GM19455 (cell line): ENCODE data around the gene SLC43A3.

Experiments
- ATAC-seq: cut with Tn5 transposase; IDR thresholded peaks from one replicate; pipeline ENCODE4 v1.9.1; 2021; ENCODE audit not compliant: unreplicated experiment

SLC43A3 gene

DNA sequence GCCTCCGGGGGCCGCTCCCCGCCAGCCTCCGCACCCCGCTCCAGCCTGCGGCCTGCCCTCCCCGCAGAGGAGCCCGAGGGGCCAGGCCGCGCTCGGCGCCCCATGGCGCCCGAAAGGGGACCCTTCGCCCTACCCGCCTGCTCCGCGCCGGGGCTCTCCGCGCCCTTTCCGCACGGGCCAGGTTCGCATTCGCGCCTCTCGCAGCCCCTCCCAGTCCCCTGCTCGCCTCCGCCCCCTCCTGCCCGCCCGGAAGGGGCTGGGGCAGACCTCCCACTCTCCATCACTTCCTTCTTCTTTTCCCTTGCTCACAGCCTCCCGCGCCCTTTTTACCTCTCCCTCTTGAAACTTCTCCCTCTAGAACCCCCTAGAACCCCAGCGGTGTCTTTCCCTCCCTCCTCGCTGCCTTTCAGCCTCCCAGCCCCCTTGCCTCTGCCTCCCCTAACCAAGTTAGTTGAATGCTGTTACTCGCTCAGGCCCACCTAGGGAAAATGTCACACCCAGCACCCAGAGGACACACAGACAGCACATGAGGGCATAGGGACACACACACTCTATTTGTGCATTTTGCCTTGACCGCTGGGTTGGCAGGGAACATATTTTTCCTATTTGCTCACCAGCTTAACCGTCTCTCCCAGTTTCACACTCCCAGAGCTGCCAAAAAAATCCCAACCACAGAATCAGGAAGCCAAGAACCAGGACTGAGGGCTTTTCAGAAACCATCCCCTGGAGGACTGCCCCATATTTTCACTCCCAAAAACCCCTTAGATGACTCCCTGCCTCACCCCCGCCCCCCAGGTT, at the start of gene SLC43A3:
SLC43A3 (minus strand) TSS at position 193 of the 798 bp plus-strand sequence. CDS start 949 bp downstream, outside the sequence.
- ATAC-seq: peak; percentile 65

GRCh38 chr11:57476047-57476756, 49.3 kb upstream of the SLC43A3 start:
- peak; percentile 46 for ATAC-seq

DNA sequence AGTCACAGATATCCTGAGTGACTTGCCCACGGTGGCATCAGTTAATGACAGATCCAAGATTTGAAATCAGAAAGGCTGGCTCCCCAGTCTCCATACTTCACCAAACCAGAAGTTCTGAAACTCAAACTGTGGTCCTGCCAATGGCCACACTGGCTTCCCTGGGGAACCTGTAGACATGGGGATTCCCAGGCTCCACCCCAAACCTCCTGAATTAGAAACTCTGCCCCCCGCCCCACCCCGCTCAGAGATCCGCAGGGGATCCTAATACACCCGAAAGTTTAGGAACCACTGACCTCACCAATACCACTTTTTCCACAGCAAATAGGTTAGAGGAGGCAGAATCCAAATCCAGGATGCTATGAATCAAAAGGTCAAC, 48.7 kb upstream of the SLC43A3 start:
- ATAC-seq: no peak

- ATAC-seq: no peak
Observed at GRCh38 chr11:57475191-57475590, 48.3 kb upstream of the SLC43A3 start.

DNA sequence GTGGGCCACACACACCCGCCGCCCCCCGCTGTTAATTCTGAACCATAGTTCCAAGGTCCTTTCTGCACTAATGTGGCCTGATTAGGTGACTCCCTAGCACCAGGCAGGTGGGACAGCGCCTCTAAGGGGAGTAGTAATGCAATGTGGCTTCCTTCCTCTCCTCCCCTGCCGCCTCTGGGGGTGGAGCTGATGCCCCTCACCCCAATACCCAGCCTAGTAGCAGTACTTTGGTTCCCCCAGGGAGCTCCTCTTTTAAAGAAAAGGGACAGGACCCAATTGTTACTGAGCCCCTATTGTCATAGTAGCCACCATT, 47.8 kb upstream of the SLC43A3 start:
- ATAC-seq: no peak

DNA sequence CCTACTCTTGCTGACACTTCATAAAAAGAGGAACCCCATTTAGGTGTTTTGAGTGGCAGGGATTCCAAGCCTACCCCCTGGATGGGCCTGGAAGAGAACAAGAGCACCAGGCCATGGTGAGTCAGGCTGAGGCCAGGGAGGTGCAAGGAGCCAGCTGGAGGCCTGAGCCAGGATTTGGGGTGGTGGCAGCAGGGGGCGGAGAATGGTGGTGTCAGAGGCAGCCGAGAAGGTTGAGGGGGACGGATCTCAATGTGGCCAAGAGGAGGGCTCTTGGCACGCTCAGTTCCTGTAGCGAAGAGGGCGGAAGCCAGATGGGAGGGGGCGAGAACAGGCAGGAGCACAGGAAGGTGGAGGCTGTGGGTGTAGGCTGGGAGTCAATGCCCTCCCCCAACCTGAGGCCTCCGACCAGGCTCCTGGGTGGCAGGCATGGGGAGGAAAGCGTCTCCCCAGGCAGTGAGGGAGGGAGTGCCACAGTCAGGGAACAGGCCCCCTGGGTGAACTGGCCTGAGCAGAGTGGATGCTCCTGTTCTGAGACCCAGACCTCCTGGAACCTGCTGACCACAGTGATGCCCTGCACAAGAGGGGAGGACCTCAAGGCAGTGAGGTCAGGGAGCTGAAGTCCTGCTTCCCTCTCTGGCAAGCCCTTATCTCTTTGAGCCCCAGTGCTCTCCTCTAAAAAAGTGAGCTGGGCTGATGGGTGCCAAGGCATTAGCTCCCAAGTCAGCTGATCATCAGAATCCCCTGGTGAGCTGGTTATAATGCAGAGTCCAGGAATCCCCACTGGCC, 47.3 kb upstream of the SLC43A3 start:
- no peak for ATAC-seq

GRCh38 chr11:57473285-57473841, 46.4 kb upstream of the SLC43A3 start:
- no peak for ATAC-seq

- no peak for ATAC-seq
Observed at GRCh38 chr11:57471496-57471895, 44.6 kb upstream of the SLC43A3 start.

- no peak for ATAC-seq
Observed at GRCh38 chr11:57469268-57469667, 42.3 kb upstream of the SLC43A3 start.

DNA sequence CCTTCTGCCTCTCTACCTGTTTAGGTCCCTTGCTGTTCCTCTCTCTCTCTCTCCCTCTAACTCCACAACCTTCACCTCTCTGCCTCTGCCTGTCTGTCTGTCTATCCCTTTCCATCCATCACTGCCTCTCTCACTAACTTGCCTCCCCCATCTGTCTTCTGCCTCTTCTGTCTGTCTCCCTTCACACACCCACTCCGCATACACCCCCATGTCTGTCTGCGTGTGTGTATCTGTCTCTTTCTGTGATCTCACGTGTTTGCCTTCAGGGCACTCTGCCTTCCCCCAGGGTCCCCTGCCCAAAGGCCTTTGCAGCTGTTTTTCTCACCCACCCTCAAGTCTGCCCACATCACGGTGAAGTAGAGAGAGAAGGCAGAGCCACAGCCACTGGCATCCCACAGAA, 41.4 kb upstream of the SLC43A3 start:
- no peak for ATAC-seq

DNA sequence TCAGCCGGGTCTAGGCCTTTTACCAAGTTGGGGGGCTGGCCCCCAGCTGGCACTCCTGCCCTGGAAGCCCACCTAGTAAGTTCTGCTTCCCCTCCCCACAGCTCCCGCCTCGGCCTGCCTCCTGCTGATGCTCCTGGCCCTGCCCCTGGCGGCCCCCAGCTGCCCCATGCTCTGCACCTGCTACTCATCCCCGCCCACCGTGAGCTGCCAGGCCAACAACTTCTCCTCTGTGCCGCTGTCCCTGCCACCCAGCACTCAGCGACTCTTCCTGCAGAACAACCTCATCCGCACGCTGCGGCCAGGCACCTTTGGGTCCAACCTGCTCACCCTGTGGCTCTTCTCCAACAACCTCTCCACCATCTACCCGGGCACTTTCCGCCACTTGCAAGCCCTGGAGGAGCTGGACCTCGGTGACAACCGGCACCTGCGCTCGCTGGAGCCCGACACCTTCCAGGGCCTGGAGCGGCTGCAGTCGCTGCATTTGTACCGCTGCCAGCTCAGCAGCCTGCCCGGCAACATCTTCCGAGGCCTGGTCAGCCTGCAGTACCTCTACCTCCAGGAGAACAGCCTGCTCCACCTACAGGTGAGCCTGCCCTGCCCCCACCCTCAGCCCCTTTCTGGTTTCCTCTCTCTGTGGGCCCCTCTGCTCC, 40.7 kb upstream of the SLC43A3 start:
- ATAC-seq: no peak

GRCh38 chr11:57466680-57467079, 39.8 kb upstream of the SLC43A3 start:
- ATAC-seq: no peak

- no peak for ATAC-seq
Observed at GRCh38 chr11:57464539-57465181, 37.7 kb upstream of the SLC43A3 start.

DNA sequence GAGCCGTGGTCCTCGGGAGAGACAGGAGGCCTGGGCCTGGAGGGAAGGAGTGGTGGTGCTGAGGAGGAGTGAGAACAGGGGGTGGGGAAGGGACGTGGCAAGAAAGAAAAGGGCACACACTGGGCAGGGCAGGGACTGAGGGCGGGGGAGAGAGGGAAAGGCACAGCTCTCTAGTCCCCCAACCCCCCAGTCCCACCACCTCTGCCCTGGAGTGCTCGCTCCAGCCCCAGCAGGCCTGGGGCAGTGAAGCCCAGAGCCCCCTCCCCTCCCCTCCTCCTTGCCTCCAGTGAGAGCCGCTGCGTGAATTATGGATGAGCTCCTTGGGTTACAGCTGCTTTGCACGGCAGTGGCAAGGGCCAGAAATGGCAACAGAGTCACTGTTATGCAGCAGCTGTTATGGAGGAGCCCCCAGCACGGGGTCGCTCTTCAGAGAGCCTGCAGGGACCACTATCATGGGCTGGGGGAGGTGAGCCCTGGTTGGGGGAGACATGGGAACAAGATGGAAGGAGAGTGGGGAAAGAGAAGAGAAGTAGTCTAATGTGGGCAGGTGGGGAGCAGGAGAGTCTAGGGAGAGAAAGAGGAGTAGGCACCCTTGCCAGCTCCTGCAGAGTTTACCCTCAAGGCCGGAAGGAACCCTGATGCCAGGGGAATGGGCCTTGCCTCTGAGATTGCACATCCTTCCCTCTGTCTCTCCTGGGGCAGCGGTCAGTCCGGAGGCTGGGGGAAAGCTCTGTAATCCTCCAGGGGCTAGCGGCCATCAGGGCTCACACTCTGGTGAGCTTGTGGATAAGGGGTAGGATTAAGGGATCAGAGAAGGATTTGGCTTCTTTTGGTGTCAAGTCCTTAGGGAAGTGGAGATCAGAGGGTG, 37.0 kb upstream of the SLC43A3 start:
- ATAC-seq: no peak

DNA sequence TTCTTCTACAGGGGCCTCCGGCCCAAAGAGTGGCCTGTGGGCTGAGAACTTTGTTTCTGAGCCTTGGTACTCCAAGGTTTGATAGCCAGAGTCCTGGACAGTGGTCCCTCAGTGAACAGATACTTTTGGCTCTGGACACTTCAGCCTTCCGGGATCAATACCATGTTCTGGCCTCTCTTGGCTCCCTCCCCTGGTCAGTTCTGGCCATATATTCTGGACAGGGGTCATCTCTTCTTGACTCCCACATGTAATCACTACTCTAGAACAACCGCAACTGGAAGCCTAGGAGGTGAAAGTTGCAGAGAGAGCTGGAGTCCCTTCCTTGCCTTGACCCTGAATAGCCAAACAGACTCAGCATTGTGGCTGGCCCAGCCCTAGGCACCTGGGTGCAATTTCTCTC, 35.7 kb upstream of the SLC43A3 start:
- ATAC-seq: no peak

DNA sequence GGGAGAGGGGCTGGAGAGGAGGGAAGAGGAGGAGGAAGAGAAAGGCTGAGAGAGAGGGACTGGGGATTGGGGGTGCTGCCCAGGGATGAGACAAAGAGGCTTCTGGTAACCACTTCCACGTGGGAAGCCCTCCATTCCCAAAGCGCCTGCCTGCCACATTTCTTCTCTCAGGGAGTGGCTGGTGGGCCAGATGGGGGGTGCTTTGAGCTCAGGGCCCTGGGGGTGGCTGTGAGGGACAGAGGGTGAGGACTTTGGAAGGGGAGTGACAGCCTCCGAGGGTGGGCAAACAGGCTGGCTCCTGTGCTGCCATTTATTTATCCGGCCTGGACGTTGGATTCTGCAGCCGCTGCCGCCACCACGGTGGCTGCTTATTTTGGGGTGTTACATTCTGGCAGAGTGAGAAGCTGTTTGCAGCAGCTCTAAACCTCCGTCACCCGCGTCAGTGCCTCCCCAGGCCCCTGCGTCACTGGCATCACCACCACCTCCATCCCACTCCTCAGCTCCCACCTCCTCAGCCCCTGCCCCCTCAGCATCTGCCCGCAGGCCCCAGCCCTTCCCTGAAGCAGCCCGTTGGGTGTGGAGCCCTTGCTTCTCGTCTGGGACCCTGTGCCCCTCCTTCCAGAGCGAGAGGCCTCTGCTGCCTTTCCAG, 35.0 kb upstream of the SLC43A3 start:
- no peak for ATAC-seq

DNA sequence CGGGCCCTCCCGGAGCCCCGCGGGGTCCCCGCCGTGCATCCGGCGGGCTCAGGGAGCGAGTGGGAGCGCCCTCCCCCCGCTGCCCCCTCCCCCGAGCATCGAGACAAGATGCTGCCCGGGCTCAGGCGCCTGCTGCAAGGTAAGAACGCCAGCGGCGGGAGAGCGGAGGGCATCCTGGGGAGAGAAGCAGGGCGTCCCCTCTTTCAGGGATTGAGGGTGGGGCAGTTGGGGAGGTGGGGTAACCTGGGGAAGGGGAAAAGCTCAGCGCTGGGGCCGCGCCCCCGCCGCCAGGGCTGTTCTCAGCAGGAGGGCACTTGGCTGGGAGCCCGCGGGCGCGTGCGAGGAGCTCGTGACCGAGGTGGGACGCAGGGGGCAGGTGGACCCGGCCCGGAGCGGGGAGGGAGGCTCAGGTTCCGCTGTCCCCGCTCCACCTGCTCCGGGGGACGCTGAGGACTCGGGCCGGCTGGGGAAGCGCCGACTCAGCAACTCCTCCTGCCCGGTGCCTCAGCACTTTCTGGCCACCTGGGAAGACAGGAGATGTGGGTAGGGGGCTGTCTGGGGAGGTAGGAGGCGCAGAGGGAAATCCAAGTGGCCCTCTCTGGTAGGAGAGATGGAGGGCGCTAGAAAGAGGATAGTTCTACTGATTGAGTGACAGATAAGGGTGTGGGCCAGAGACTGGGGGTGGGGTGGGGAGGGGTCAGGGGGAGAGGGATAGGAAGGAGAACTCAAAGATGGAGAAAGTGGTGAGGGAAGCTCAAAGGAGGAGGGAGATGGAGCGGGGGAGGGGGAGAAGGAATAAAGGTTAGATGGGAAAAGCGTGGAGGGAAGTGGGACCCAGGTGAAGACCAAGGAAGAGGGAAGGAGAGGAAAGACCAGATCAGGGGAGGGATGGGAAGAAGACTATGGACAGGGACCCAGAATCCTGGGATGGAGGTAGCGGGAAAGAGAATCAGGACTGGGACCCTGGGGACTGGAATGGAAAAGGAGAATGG, 34.1 kb upstream of the SLC43A3 start:
- ATAC-seq: no peak
